ENCODE measurements around the gene PPL.

GRCh38 chr16:4931381-4931780 lies 5.6 kb downstream of the PPL start:
- TF ChIP-seq CTCF (conservative IDR thresholded peaks at IDR 0.05; ENCODE audit: low read depth, low read length) (no peak), EZH2 (IDR thresholded peaks at IDR 0.05; ENCODE audit: borderline replicate concordance, low read depth, low read length, poor library complexity, severe bottlenecking) (no peak)
